Measurements from ENCODE around the gene WNT4. TPM values are rescaled to one million over a fixed set of nuclear protein-coding genes. Genes with fewer than 3 reads are reported as not detected.

The WNT4 gene
- total RNA-seq, 1 experiment from 2014 or later: 1.5 TPM

DNA sequence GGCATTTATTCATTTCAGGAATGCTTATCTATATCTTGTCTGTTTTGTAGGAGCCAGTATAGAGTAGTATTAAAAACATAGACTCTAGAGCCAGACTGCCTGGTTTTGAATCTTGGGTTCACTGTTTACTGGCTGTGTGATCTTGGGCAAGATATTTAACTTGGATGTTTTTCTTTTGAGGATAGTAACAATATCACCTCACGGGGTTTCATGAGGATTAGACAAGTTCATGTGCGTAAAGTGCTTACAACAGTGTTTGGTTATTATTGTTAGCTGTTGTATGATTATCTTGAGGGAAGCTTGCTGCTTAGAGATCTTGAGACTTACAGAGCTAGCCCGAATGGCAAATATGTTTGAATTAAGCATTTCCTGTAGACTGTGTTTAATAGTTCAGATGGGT lies 40.2 kb downstream of the WNT4 start (continued):
- TF ChIP-seq ZBTB33 (IDR thresholded peaks at IDR 0.05; ENCODE audit: extremely low read depth, insufficient replicate concordance, low read length) (no peak), CTCF (IDR thresholded peaks at IDR 0.05 in 2 of 3, conservative IDR thresholded peaks at IDR 0.05 in 1 of 3; ENCODE audit: borderline replicate concordance in 1 of 3, insufficient read depth in 1 of 3, low read depth in 2 of 3, low read length in 2 of 3) (no peak), CBX3 (IDR thresholded peaks at IDR 0.05; ENCODE audit: low read depth) (no peak)

GRCh38 chr1:22101995-22102394 lies 40.9 kb downstream of the WNT4 start:
- BruUV-seq (replicated peaks): no TSS peak
- DNase-seq (ENCODE audit: low read depth, low spot score) (no peak), ATAC-seq (no peak)
- H3K9ac ChIP-seq (ENCODE audit: low read length): no peak overlapping the region
- H3K4me2 ChIP-seq (ENCODE audit: low read length): no peak overlapping the region
- ChIA-PET RAD21 (ENCODE audit: low non-redundant PET in 1 of 2, low total read pairs in 2 of 2, uncharacterized antibody in 2 of 2, unreplicated experiment in 2 of 2) (no interaction called here), CTCF (interaction anchor here (1.2 kb wide), 1 partner anchor 314 kb away, joined by 3 read pairs; no protein-coding TSS in a partner anchor), POLR2A (no interaction called here)
- no peak overlapping the region for H3K4me3 ChIP-seq (replicated peaks in 1 of 2; ENCODE audit: low read depth in 1 of 2, low read length in 2 of 2)
- H3K4me1 ChIP-seq (ENCODE audit: control insufficient read depth in 1 of 2, insufficient read depth in 2 of 2, low read length in 2 of 2): no peaks in the 10 kb centered on the region
- H2AFZ ChIP-seq (ENCODE audit: low read depth, low read length, poor library complexity, severe bottlenecking): no peak overlapping the region
- no peaks in the 10 kb centered on the region for H3K9me2 ChIP-seq (ENCODE audit: insufficient read depth)
- peaks cover 61% of the 10 kb centered on the region for H3K79me2 ChIP-seq (ENCODE audit: insufficient read depth, low read length)
- H3K27me3 ChIP-seq (ENCODE audit: insufficient read depth, low read length): no peaks in the 10 kb centered on the region
- H3K27ac ChIP-seq (ENCODE audit: low read depth, low read length): no peak overlapping the region
- H3K36me3 ChIP-seq (ENCODE audit: control insufficient read depth in 1 of 2, insufficient read depth in 2 of 2, low read length in 2 of 2): peaks cover 0 to 4% of the 10 kb centered on the region in 2 experiments; a peak in 2 of 4 replicates
- H4K20me1 ChIP-seq (ENCODE audit: insufficient read depth): peaks cover 15% of the 10 kb centered on the region; the same call in 1 of the 2 replicates
- intact Hi-C loops (cut with micrococcal nuclease): no loop called here
- no peaks in the 10 kb centered on the region for H3K9me3 ChIP-seq (ENCODE audit: control insufficient read depth in 1 of 2, insufficient read depth in 1 of 2, low read depth in 1 of 2, low read length in 2 of 2)
- TF ChIP-seq ELF1 (IDR thresholded peaks at IDR 0.05; ENCODE audit: borderline replicate concordance, low read depth) (no peak), POLR2A (IDR thresholded peaks at IDR 0.05; ENCODE audit: borderline replicate concordance, extremely low read depth, insufficient read depth, insufficient read length) (no peak), JUND (IDR thresholded peaks at IDR 0.05) (no peak), ZNF274 (IDR thresholded peaks at IDR 0.05; ENCODE audit: low read depth, low read length) (no peak), ZFX (IDR thresholded peaks at IDR 0.05) (no peak), TCF7L2 (IDR thresholded peaks at IDR 0.05; ENCODE audit: borderline replicate concordance, extremely low read depth, insufficient read depth, insufficient read length) (no peak), ATF3 (IDR thresholded peaks at IDR 0.05) (no peak), SP1 (IDR thresholded peaks at IDR 0.05; ENCODE audit: low read depth) (no peak), EGR1 (IDR thresholded peaks at IDR 0.05; ENCODE audit: low read depth) (no peak), CEBPB (IDR thresholded peaks at IDR 0.05; ENCODE audit: low read depth) (no peak), SRF (IDR thresholded peaks at IDR 0.05; ENCODE audit: low read depth) (no peak), ZBTB33 (IDR thresholded peaks at IDR 0.05; ENCODE audit: extremely low read depth, insufficient replicate concordance, low read length) (no peak)
- TF ChIP-seq, protein P1, sequence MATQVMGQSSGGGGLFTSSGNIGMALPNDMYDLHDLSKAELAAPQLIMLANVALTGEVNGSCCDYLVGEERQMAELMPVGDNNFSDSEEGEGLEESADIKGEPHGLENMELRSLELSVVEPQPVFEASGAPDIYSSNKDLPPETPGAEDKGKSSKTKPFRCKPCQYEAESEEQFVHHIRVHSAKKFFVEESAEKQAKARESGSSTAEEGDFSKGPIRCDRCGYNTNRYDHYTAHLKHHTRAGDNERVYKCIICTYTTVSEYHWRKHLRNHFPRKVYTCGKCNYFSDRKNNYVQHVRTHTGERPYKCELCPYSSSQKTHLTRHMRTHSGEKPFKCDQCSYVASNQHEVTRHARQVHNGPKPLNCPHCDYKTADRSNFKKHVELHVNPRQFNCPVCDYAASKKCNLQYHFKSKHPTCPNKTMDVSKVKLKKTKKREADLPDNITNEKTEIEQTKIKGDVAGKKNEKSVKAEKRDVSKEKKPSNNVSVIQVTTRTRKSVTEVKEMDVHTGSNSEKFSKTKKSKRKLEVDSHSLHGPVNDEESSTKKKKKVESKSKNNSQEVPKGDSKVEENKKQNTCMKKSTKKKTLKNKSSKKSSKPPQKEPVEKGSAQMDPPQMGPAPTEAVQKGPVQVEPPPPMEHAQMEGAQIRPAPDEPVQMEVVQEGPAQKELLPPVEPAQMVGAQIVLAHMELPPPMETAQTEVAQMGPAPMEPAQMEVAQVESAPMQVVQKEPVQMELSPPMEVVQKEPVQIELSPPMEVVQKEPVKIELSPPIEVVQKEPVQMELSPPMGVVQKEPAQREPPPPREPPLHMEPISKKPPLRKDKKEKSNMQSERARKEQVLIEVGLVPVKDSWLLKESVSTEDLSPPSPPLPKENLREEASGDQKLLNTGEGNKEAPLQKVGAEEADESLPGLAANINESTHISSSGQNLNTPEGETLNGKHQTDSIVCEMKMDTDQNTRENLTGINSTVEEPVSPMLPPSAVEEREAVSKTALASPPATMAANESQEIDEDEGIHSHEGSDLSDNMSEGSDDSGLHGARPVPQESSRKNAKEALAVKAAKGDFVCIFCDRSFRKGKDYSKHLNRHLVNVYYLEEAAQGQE (IDR thresholded peaks at IDR 0.05; ENCODE audit: low read depth): no peak
- TF ChIP-seq, protein P2, sequence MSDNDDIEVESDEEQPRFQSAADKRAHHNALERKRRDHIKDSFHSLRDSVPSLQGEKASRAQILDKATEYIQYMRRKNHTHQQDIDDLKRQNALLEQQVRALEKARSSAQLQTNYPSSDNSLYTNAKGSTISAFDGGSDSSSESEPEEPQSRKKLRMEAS (IDR thresholded peaks at IDR 0.05): no peak

Data from HCT116 (cell line).